Kasumi-1 (cell line): ENCODE measurements around the gene GPR61.

Experiments used
- DNase-seq, 2 experiments: peaks; one replicate each; lab custom pipeline; 2025; lab: John Stamatoyannopoulos, UW

GPR61 gene

GRCh38 chr1:109569323-109569722 lies 29.7 kb downstream of the GPR61 start:
- DNase-seq, result no peak

GRCh38 chr1:109570414-109570813 lies 30.7 kb downstream of the GPR61 start:
- no peak for DNase-seq

- peak; percentile 44 to 51 for DNase-seq
These were observed 34.1 kb downstream of the GPR61 start for GRCh38 chr1:109573785-109574184.

GRCh38 chr1:109578947-109579443 lies 39.3 kb downstream of the GPR61 start:
- no peak for DNase-seq

GRCh38 chr1:109579491-109579890 lies 39.8 kb downstream of the GPR61 start:
- no peak for DNase-seq

- no peak for DNase-seq
These were observed 42.3 kb downstream of the GPR61 start for GRCh38 chr1:109582021-109582420.

- DNase-seq, result no peak
These were observed 45.1 kb downstream of the GPR61 start for GRCh38 chr1:109584766-109585165.

GRCh38 chr1:109586055-109586454 lies 46.4 kb downstream of the GPR61 start:
- no peak for DNase-seq

- no peak for DNase-seq
These were observed 49.5 kb downstream of the GPR61 start for GRCh38 chr1:109589177-109589576.

- no peak for DNase-seq
These were observed 50.0 kb downstream of the GPR61 start for GRCh38 chr1:109589679-109590078.

GRCh38 chr1:109592916-109593315 lies 53.2 kb downstream of the GPR61 start:
- DNase-seq, result no peak

- no peak for DNase-seq
These were observed 55.9 kb downstream of the GPR61 start for GRCh38 chr1:109595531-109595930.
